CD4-positive, alpha-beta T cell treated with Interleukin-1 beta for 1 hour (primary cell): ENCODE measurements around the gene ACIN1.
"Not testable (repeated sequence)": the region's sequence is repeated elsewhere in the genome, so short reads cannot be mapped to it uniquely, and the experiment has no call there.

ENCODE experiments used
- DNase-seq, 2 donors: peaks; one replicate each; pipeline ENCODE4 v3.0.0-alpha.2; 2020 to 2022

ACIN1 gene

GRCh38 chr14:23121361-23121771, 26.4 kb upstream of the ACIN1 start:
- no peak for DNase-seq

- peak; percentile 84 for DNase-seq
Observed at GRCh38 chr14:23120541-23121251, 25.8 kb upstream of the ACIN1 start.

GRCh38 chr14:23119363-23120327, 24.7 kb upstream of the ACIN1 start:
- peak; percentile 33 to 55 for DNase-seq

GRCh38 chr14:23118506-23119362, 23.8 kb upstream of the ACIN1 start, which contains the start of gene CEBPE:
Gene CEBPE, minus strand, starts transcription at chr14:23119255. Its CDS starts 164 bp downstream, at chr14:23119091.
- DNase-seq: peak in 1 of 2 donors; percentile 23

GRCh38 chr14:23117371-23118020, 22.6 kb upstream of the ACIN1 start:
- no peak for DNase-seq

- no peak for DNase-seq
Observed at GRCh38 chr14:23115918-23116317, 21.0 kb upstream of the ACIN1 start.

- DNase-seq: no peak
Observed at GRCh38 chr14:23115039-23115731, 20.2 kb upstream of the ACIN1 start.

- DNase-seq: no peak
Observed at GRCh38 chr14:23114669-23115038, 19.7 kb upstream of the ACIN1 start.

GRCh38 chr14:23114120-23114458, 19.2 kb upstream of the ACIN1 start:
- no peak for DNase-seq

- no peak for DNase-seq
Observed at GRCh38 chr14:23113431-23114119, 18.6 kb upstream of the ACIN1 start.

- DNase-seq: peak in 1 of 2 donors; percentile 34
Observed at GRCh38 chr14:23112359-23113178, 17.6 kb upstream of the ACIN1 start.

GRCh38 chr14:23110579-23111365, 15.8 kb upstream of the ACIN1 start:
- no peak for DNase-seq

- DNase-seq: no peak
Observed at GRCh38 chr14:23109769-23110168, 14.8 kb upstream of the ACIN1 start.

- not testable (repeated sequence) for DNase-seq
Observed at GRCh38 chr14:23108169-23108568, 13.2 kb upstream of the ACIN1 start.

GRCh38 chr14:23107620-23108019, 12.7 kb upstream of the ACIN1 start:
- not testable (repeated sequence) for DNase-seq

GRCh38 chr14:23106747-23107045, 11.8 kb upstream of the ACIN1 start:
- no peak for DNase-seq

GRCh38 chr14:23105348-23105824, 10.4 kb upstream of the ACIN1 start:
- no peak for DNase-seq

GRCh38 chr14:23104591-23105347, 9.8 kb upstream of the ACIN1 start, which contains the start of gene CIROP:
Gene CIROP, minus strand, starts transcription at chr14:23104989. Its CDS starts 69 bp downstream, at chr14:23104920.
- DNase-seq: no peak
